ENCODE data around the gene AKAP7. TPM values are rescaled to one million over a fixed set of nuclear protein-coding genes. Genes with fewer than 3 reads are reported as not detected.
A peak's percentile ranks its signal among the peaks of the same experiment; 100 is the strongest.
"Not testable (repeated sequence)": the region's sequence is repeated elsewhere in the genome, so short reads cannot be mapped to it uniquely, and the experiment has no call there.

AKAP7 gene
- total and polyA plus RNA-seq, 12 donors: 1.8 to 15.4 (median 8.7) TPM

- Histone ChIP-seq H3K27me3 (no peaks in the 10 kb centered on the region), H3K4me3 (no peak overlapping the region), H3K4me1 (peaks cover 0 to 19% (median 11%) of the 10 kb centered on the region in 9 donors), H3K27ac (no peak overlapping the region), H3K36me3 (no peaks in the 10 kb centered on the region), H3K9me3 (no peaks in the 10 kb centered on the region)
- no peak for TF ChIP-seq CTCF (IDR thresholded peaks at IDR 0.05)
- peak in 1 of 8 donors; percentile 52 for ATAC-seq
- no peak for DNase-seq
- intact Hi-C loops (cut with DNase I): no loop called here
- WGBS, 2 donors: 52 to 54% methylated on average over 3 of the region's 3 CpGs
Observed at GRCh38 chr6:131293472-131293911, 158.2 kb downstream of the AKAP7 start.

- Histone ChIP-seq H3K9me3 (no peaks in the 10 kb centered on the region), H3K36me3 (no peaks in the 10 kb centered on the region), H3K27me3 (no peaks in the 10 kb centered on the region), H3K4me1 (peaks cover 0 to 19% (median 11%) of the 10 kb centered on the region in 9 donors), H3K4me3 (no peak overlapping the region), H3K27ac (no peak overlapping the region)
- ATAC-seq: no peak
- TF ChIP-seq CTCF (IDR thresholded peaks at IDR 0.05): no peak
- 93 to 97% methylated on average over 10 of the region's 10 CpGs for WGBS, 2 donors
- no peak for DNase-seq
- intact Hi-C loops (cut with DNase I): no loop called here
Observed at GRCh38 chr6:131295081-131295480, 159.8 kb downstream of the AKAP7 start.

- H3K9me3 ChIP-seq; intact Hi-C loops (cut with DNase I); DNase-seq; H3K27me3 ChIP-seq; H3K4me3 ChIP-seq; H3K4me1 ChIP-seq; H3K27ac ChIP-seq; ATAC-seq; H3K36me3 ChIP-seq: not testable (repeated sequence)
- WGBS, 2 donors: 92 to 95% methylated on average over 7 of the region's 7 CpGs
Observed at GRCh38 chr6:131300826-131301225, 165.6 kb downstream of the AKAP7 start.

- no peak overlapping the region for H3K4me3 ChIP-seq
- WGBS, 2 donors: 77% methylated on average over 6 of the region's 6 CpGs
- ATAC-seq: no peak
Observed at GRCh38 chr6:131303338-131303930, 168.2 kb downstream of the AKAP7 start.

More at GRCh38 chr6:131303338-131303930, 168.2 kb downstream of the AKAP7 start:
- Histone ChIP-seq H3K9me3 (no peaks in the 10 kb centered on the region), H3K36me3 (no peaks in the 10 kb centered on the region), H3K4me1 (no peaks in the 10 kb centered on the region), H3K27me3 (no peaks in the 10 kb centered on the region), H3K27ac (no peak overlapping the region)
- intact Hi-C loops (cut with DNase I): no loop called here
- no peak for TF ChIP-seq CTCF (IDR thresholded peaks at IDR 0.05)
- DNase-seq: no peak
